Transverse colon (tissue), 4 donors: Measurements from ENCODE around the gene LARGE1. TPM values are rescaled to one million over a fixed set of nuclear protein-coding genes. Genes with fewer than 3 reads are reported as not detected.

Experiments used
- DNase-seq: peaks from one replicate; pipeline ENCODE4 v3.0.0-alpha.2; 2019
- H3K27ac ChIP-seq, 4 donors: fragments of 200-600 bp; sonication (generic); 2 replicates each; pipeline ENCODE4 v1.5.1; 2016 to 2018; ENCODE audit warnings: inconsistent platforms in 4 of 4
- H3K27me3 ChIP-seq: fragments of 200-600 bp; sonication (generic); 2 replicates; pipeline ENCODE4 v1.5.1; 2017; ENCODE audit warnings: inconsistent platforms
- H3K36me3 ChIP-seq, 4 donors: fragments of 200-600 bp; sonication (generic); 2 replicates each; pipeline ENCODE4 v1.5.1; 2017 to 2019; ENCODE audit warnings: inconsistent platforms in 4 of 4
- H3K4me1 ChIP-seq, 4 donors: fragments of 200-600 bp; sonication (generic); 2 replicates each; pipeline ENCODE4 v1.5.1; 2017 to 2020; ENCODE audit warnings: inconsistent platforms in 4 of 4
- H3K4me3 ChIP-seq, 4 donors: fragments of 200-600 bp; sonication (generic); 1 replicate in 1 of 4; 2 replicates in 3 of 4; pipeline versions ENCODE4 v1.5.1 to v1.6.1; 2017 to 2019; ENCODE audit warnings: inconsistent platforms in 4 of 4
- H3K9me3 ChIP-seq, 2 donors: fragments of 200-600 bp; sonication (generic); 2 replicates each; pipeline ENCODE4 v1.5.1; 2017 to 2019; ENCODE audit warnings: inconsistent platforms in 2 of 2
- CTCF ChIP-seq, 5 experiments: fragments of 200-600 bp in 3 of 5; fragments of 450-650 bp in 2 of 5; sonication (generic) in 3 of 5; IDR thresholded peaks; 1 replicate in 2 of 5; 2 replicates in 3 of 5; pipeline ENCODE4 v1.5.1; 2016 to 2017; ENCODE audit warnings: antibody characterized with exemption in 5 of 5, inconsistent platforms in 3 of 5, mild to moderate bottlenecking in 2 of 5, moderate library complexity in 1 of 5
- EP300 ChIP-seq: sonication (generic); formaldehyde crosslinking; IDR thresholded peaks from one replicate; pipeline ENCODE4 v1.6.1; 2017; ENCODE audit warnings: antibody characterized with exemption, low read depth
- POLR2A ChIP-seq: fragments of 450-650 bp; IDR thresholded peaks from one replicate; pipeline ENCODE4 v1.6.1; 2016; ENCODE audit warnings: antibody characterized with exemption, mild to moderate bottlenecking, moderate library complexity
- POLR2AphosphoS5 ChIP-seq, 3 donors: sonication (generic); formaldehyde crosslinking; IDR thresholded peaks; one replicate each; pipeline ENCODE4 v1.6.1; 2016; ENCODE audit warnings: antibody characterized with exemption in 3 of 3
- WGBS, 2 donors: methylation state at CpG; one replicate each; pipeline ENCODE4 v1.1.5; 2018; ENCODE audit warnings: low coverage in 1 of 2; 5-methylcytosine and 5-hydroxymethylcytosine counted together
- in situ Hi-C, 4 donors: fragments of 200-750 bp; cut with MboI; loops; one replicate each; pipeline versions ENCODE4 v1.15.0 to v1.15.1; 2017; ENCODE audit warnings: low sequenced_read_pairs in 3 of 4, low pct_ligation_motif_present in 1 of 4, low pct_unique_long_range_greater_than_20kb in 1 of 4
- intact Hi-C: fragments of 100-400 bp; cut with DNase I; formaldehyde crosslinking; loops from one replicate; pipeline ENCODE4 v1.15.1; 2023; ENCODE audit warnings: low total_unique reads
- total RNA-seq, 4 donors: library from RNA; depleted of rRNA; stranded (reverse); fragments of >200 nt; gene quantifications; one replicate each; pipeline ENCODE4 v1.1.0, GENCODE V29; 2016

The LARGE1 gene
- total RNA-seq, 4 donors from 2014 or later: 46.5 to 304 (median 80.5) TPM

DNA sequence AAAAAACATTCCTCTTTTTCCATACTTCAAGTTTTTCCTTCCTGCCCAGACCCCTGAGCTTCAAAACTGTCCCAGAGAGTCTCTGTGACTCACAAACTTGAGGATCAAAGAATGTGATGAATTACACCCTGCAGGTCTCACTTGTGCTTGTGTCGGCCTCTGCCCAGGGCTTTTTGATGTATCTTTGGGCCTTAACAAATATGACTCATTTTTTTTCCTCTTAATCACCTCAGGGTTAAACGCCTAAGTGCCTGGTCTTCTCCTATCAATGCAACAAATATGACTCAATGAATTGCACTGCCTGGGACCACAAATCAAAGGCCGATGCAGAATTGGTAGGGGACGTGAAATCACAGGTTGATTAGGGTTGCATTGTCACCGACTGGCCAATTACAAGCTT is 267.7 kb downstream of the LARGE1 start:
- H3K9me3 ChIP-seq: no peaks in the 10 kb centered on the region
- intact Hi-C loops: no loop called here
- no peak overlapping the region for H3K4me3 ChIP-seq
- no peaks in the 10 kb centered on the region for H3K27me3 ChIP-seq
- 58 to 59% methylated on average over 4 to 5 of the region's 5 CpGs for WGBS, 2 donors
- no peak for TF ChIP-seq POLR2A
- no peak for TF ChIP-seq EP300
- TF ChIP-seq POLR2AphosphoS5 (IDR thresholded peaks at IDR 0.05): no peak
- TF ChIP-seq CTCF (IDR thresholded peaks at IDR 0.05): no peak
- H3K27ac ChIP-seq: no peak overlapping the region
- in situ Hi-C loops: no loop called here
- H3K36me3 ChIP-seq: no peaks in the 10 kb centered on the region
- peaks cover 0 to 15% (median 0%) of the 10 kb centered on the region in 4 donors for H3K4me1 ChIP-seq
- DNase-seq: no peak

DNA sequence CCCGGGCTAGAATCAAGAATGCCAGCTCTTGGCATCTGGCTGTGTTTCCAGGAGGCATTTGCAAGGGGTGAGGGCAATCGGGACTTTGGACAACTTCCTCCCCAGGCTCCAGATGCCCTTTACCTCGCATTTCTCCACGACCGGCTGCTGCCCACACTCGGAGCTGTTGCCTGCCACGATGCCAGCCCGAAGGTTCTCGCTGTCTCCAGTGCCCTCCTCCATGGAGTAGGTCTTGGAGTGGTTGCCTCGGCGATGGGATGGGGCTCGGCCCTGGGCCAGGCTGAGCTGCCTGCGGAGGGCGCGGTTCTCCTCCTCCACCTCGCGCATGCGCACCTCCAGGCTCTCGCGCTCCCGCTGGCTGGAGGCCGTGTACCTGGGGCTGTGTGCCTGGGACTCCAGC is 270.0 kb downstream of the LARGE1 start:
- no peak overlapping the region for H3K27ac ChIP-seq
- H3K4me3 ChIP-seq: no peak overlapping the region
- H3K4me1 ChIP-seq: peaks cover 0 to 7% (median 0%) of the 10 kb centered on the region in 4 donors
- no peaks in the 10 kb centered on the region for H3K36me3 ChIP-seq
- 92% methylated on average over 22 of the region's 22 CpGs; no CpG with 5 or more reads in 1 of the 2 donors for WGBS, 2 donors
- in situ Hi-C loops: no loop called here
- no peak for DNase-seq
- H3K27me3 ChIP-seq: no peaks in the 10 kb centered on the region
- no peaks in the 10 kb centered on the region for H3K9me3 ChIP-seq
- TF ChIP-seq POLR2AphosphoS5 (IDR thresholded peaks at IDR 0.05) (no peak), CTCF (IDR thresholded peaks at IDR 0.05) (no peak), POLR2A (no peak), EP300 (no peak)
- intact Hi-C loops: no loop called here

GRCh38 chr22:33648478-33648877 is 271.8 kb downstream of the LARGE1 start:
- DNase-seq: no peak
- in situ Hi-C loops: no loop called here
- Histone ChIP-seq H3K36me3 (no peaks in the 10 kb centered on the region), H3K9me3 (no peaks in the 10 kb centered on the region), H3K27ac (no peak overlapping the region), H3K4me1 (no peaks in the 10 kb centered on the region), H3K27me3 (no peaks in the 10 kb centered on the region), H3K4me3 (no peak overlapping the region)
- intact Hi-C loops: no loop called here
- no peak for TF ChIP-seq EP300
- 76 to 88% methylated on average over 3 of the region's 3 CpGs for WGBS, 2 donors

DNA sequence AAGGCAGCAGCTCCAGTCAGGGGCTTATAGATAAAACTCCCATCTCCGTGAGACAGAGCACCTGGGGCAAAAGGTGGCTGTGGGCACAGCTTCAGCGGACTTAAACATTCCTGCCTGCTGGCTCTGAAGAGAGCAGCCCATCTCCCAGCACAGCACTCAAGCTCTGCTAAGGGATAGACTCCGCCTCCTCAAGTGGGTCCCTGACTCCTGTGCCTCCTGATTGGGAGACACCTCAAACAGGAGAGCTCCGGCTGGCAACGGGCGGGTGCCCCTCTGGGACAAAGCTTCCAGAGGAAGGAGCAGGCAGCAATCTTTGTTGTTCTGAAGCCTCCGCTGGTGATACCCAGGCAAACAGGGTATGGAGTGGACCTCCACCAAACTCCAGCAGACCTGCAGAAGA is 279.4 kb downstream of the LARGE1 start:
- Histone ChIP-seq H3K36me3 (no peaks in the 10 kb centered on the region), H3K9me3 (peaks cover 0 to 8% of the 10 kb centered on the region in 2 donors), H3K27ac (no peak overlapping the region), H3K27me3 (no peaks in the 10 kb centered on the region), H3K4me3 (no peak overlapping the region), H3K4me1 (no peaks in the 10 kb centered on the region)
- whole genome bisulfite sequencing, 2 donors: 100% methylated on average over 7 of the region's 7 CpGs; no CpG with 5 or more reads in 1 of the 2 donors
- DNase-seq: no peak
- in situ Hi-C loops (no loop called here), intact Hi-C loops (no loop called here)
- TF ChIP-seq POLR2AphosphoS5 (IDR thresholded peaks at IDR 0.05): no peak
- TF ChIP-seq EP300: no peak
- no peak for TF ChIP-seq POLR2A
- no peak for TF ChIP-seq CTCF (IDR thresholded peaks at IDR 0.05)

- DNase-seq: no peak
- Histone ChIP-seq H3K27me3 (no peaks in the 10 kb centered on the region), H3K36me3 (no peaks in the 10 kb centered on the region), H3K27ac (no peak overlapping the region), H3K9me3 (peaks cover 0 to 8% of the 10 kb centered on the region in 2 donors), H3K4me1 (no peaks in the 10 kb centered on the region), H3K4me3 (no peak overlapping the region)
- no peak for TF ChIP-seq CTCF (IDR thresholded peaks at IDR 0.05)
- no peak for TF ChIP-seq EP300
- WGBS, 2 donors: 88 to 100% methylated on average over 2 to 10 of the region's 10 CpGs
- in situ Hi-C loops: no loop called here
- intact Hi-C loops: no loop called here
Observed at GRCh38 chr22:33639588-33640254, 280.6 kb downstream of the LARGE1 start.
